SK-N-SH (cell line): ENCODE data around the gene RBM18.

Experiments
- EZH2phosphoT487 ChIP-seq: fragments of 200-600 bp; sonication (generic); IDR thresholded peaks from 2 replicates; pipeline ENCODE4 v1.6.1; 2017; ENCODE audit warnings: low read depth, mixed run types, mild to moderate bottlenecking, antibody characterized with exemption, moderate library complexity, borderline replicate concordance
- GABPA ChIP-seq: IDR thresholded peaks from 2 replicates; pipeline ENCODE4 v1.4.0; 2012; ENCODE audit warnings: low read depth, mild to moderate bottlenecking
- RAD21 ChIP-seq: IDR thresholded peaks from 2 replicates; pipeline ENCODE4 v1.6.1; 2012; ENCODE audit warnings: mild to moderate bottlenecking, low read length
- TF ChIP-seq, protein P1 (sequence below): fragments of 200-600 bp; sonication (generic); IDR thresholded peaks from 2 replicates; pipeline ENCODE4 v1.6.1; 2017; ENCODE audit warnings: antibody characterized with exemption, mild to moderate bottlenecking, moderate library complexity

DNA sequence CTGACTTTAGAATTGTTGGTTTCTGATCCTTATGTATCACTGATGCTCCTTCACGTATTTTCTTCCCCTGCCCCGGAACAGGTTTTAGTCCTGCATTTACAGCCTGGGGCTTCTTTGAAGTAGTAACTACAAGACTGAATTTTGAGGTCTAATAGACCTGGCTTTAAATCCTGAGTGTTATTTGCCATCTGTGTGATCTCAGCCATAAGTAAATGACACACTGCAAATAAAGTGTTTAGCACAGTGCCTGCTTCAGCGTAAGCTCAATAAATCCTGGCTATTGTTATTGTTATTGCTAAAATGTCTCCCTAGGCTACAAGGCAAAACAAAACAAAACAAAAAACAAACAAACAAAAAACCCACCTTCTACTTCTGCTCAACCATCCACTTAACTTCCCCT lies 20.3 kb downstream of the RBM18 start:
- TF ChIP-seq, protein P1, sequence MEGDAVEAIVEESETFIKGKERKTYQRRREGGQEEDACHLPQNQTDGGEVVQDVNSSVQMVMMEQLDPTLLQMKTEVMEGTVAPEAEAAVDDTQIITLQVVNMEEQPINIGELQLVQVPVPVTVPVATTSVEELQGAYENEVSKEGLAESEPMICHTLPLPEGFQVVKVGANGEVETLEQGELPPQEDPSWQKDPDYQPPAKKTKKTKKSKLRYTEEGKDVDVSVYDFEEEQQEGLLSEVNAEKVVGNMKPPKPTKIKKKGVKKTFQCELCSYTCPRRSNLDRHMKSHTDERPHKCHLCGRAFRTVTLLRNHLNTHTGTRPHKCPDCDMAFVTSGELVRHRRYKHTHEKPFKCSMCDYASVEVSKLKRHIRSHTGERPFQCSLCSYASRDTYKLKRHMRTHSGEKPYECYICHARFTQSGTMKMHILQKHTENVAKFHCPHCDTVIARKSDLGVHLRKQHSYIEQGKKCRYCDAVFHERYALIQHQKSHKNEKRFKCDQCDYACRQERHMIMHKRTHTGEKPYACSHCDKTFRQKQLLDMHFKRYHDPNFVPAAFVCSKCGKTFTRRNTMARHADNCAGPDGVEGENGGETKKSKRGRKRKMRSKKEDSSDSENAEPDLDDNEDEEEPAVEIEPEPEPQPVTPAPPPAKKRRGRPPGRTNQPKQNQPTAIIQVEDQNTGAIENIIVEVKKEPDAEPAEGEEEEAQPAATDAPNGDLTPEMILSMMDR = no peak
- TF ChIP-seq RAD21 (no peak), EZH2phosphoT487 (no peak), GABPA (no peak)
